SU-DHL-6 (cell line): ENCODE measurements around the gene APLNR.

ENCODE experiments used
- CTCF ChIP-seq: fragments of 200-600 bp; sonication (generic); IDR thresholded peaks from one replicate; pipeline ENCODE4 v1.5.1; 2017; ENCODE audit warnings: antibody characterized with exemption, mild to moderate bottlenecking, low read length, moderate library complexity; ENCODE audit not compliant: insufficient read depth, poor library complexity, severe bottlenecking
- EZH2phosphoT487 ChIP-seq: fragments of 200-600 bp; sonication (generic), shearing (Covaris generic); conservative IDR thresholded peaks from 2 replicates; pipeline ENCODE4 v1.6.1; 2018; ENCODE audit warnings: mild to moderate bottlenecking, antibody characterized with exemption, low read length, moderate library complexity, mixed read lengths

GRCh38 chr11:57197762-57198161 is 39.3 kb downstream of the APLNR start:
- TF ChIP-seq CTCF: no peak
- TF ChIP-seq EZH2phosphoT487: no peak
